ENCODE results near the gene MGAT5.

Gene MGAT5

DNA sequence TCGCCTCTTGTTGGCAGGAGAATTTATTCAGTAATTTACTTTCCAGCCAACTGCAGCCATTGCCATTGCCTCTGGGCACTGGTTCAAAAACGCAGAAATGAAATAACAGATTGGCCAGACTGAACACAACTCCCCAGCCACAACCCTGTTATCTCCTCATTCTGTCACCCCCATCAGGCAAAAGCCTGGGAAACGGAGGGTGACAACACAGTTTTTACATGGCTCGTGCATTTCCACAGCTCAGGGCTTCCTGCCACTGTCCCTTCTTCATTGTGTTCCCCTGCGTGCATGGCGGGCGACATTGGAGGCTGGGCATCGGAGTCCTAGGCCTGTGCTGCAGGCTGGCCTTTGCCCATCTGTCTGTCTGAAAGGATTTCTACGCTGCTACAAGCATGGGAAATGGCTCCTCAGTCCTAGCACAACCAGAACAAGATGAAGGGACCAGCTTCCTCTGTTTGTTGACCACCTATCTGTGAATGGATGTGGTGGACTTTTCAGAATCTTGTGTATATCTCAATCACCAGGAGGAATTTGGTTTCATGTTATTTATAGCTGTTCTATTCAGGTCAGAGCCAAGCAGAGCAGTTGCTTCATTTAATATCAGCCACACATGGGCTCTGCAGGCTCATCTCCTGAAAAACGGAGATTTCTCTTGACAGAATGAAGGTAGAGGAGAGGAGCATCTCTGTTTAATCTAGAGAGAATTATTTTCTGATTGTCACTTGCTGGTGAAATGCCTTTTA, 107.0 kb downstream of the MGAT5 start:
- no peak overlapping the region for H3K9ac ChIP-seq
- no peak overlapping the region for H3K4me3 ChIP-seq (ENCODE audit: low read depth, low read length)
- H3K27ac ChIP-seq = no peak overlapping the region
- no peaks in the 10 kb centered on the region for H3K36me3 ChIP-seq (ENCODE audit: control insufficient read depth, insufficient read depth, low read length)
- no peaks in the 10 kb centered on the region for H3K79me2 ChIP-seq
- TF ChIP-seq, protein P1, sequence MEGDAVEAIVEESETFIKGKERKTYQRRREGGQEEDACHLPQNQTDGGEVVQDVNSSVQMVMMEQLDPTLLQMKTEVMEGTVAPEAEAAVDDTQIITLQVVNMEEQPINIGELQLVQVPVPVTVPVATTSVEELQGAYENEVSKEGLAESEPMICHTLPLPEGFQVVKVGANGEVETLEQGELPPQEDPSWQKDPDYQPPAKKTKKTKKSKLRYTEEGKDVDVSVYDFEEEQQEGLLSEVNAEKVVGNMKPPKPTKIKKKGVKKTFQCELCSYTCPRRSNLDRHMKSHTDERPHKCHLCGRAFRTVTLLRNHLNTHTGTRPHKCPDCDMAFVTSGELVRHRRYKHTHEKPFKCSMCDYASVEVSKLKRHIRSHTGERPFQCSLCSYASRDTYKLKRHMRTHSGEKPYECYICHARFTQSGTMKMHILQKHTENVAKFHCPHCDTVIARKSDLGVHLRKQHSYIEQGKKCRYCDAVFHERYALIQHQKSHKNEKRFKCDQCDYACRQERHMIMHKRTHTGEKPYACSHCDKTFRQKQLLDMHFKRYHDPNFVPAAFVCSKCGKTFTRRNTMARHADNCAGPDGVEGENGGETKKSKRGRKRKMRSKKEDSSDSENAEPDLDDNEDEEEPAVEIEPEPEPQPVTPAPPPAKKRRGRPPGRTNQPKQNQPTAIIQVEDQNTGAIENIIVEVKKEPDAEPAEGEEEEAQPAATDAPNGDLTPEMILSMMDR (IDR thresholded peaks at IDR 0.05) = no peak
- H3K4me2 ChIP-seq (ENCODE audit: low read length) = no peak overlapping the region
- peaks cover 3% of the 10 kb centered on the region for H3K4me1 ChIP-seq
- no peaks in the 10 kb centered on the region for H3K9me3 ChIP-seq (ENCODE audit: control insufficient read depth, low read length)
- no peaks in the 10 kb centered on the region for H3K27me3 ChIP-seq (ENCODE audit: control insufficient read depth, insufficient read depth, low read length)
- no peak overlapping the region for H2AFZ ChIP-seq

DNA sequence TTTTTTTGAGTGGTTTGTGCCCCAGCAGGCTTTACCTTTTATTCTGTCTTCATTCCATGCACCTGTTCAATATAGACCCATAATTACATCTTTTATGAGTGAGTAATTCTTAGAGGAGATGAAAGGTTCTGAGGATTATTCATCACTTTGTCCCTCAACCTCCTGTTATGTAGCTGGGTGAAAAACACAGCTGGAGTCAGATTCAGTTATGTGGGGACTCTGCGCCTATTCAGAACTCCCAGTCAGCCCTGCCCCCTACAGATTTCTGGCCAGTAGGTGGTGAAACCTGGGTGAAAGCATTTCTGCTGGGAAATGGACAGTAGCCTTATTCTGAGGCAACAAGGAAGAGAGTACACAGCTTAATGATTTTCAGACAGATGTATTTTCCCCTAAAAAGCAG, 107.8 kb downstream of the MGAT5 start:
- Histone ChIP-seq H3K9me3 (ENCODE audit: control insufficient read depth, low read length) (no peaks in the 10 kb centered on the region), H3K4me2 (ENCODE audit: low read length) (no peak overlapping the region), H3K79me2 (no peaks in the 10 kb centered on the region), H3K27me3 (ENCODE audit: control insufficient read depth, insufficient read depth, low read length) (no peaks in the 10 kb centered on the region), H3K9ac (no peak overlapping the region), H3K36me3 (ENCODE audit: control insufficient read depth, insufficient read depth, low read length) (no peaks in the 10 kb centered on the region), H3K4me3 (ENCODE audit: low read depth, low read length) (no peak overlapping the region), H3K27ac (no peak overlapping the region), H3K4me1 (peaks cover 3% of the 10 kb centered on the region), H2AFZ (no peak overlapping the region)
- TF ChIP-seq, protein P1 (IDR thresholded peaks at IDR 0.05) = no peak

DNA sequence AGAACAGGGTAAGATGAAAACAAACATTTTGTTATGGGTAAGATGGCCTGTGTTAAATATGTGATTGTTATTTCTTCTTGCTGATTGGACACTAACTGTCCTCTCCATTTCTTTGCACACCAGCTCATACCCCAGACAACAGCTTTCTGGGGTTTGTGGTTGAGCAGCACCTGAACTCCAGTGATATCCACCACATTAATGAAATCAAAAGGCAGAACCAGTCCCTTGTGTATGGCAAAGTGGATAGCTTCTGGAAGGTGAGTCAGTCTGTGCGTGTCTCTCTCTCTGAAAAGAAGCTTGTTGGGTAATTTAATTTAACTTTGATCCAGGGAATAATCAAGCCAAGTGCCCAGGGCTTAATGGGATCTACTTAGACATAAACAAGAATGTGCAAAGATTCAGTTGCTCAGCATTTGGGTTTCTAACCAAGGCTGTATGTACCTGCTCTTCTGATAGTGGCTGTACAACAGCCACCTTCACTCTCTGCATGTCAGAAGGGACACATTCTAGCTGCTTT, 108.3 kb downstream of the MGAT5 start:
- Histone ChIP-seq H3K79me2 (no peaks in the 10 kb centered on the region), H2AFZ (no peak overlapping the region), H3K4me1 (peaks cover 3% of the 10 kb centered on the region), H3K4me3 (ENCODE audit: low read depth, low read length) (no peak overlapping the region), H3K9ac (no peak overlapping the region), H3K9me3 (ENCODE audit: control insufficient read depth, low read length) (no peaks in the 10 kb centered on the region), H3K27me3 (ENCODE audit: control insufficient read depth, insufficient read depth, low read length) (no peaks in the 10 kb centered on the region), H3K36me3 (ENCODE audit: control insufficient read depth, insufficient read depth, low read length) (no peaks in the 10 kb centered on the region), H3K27ac (no peak overlapping the region), H3K4me2 (ENCODE audit: low read length) (no peak overlapping the region)
- TF ChIP-seq, protein P1 (IDR thresholded peaks at IDR 0.05) = no peak

DNA sequence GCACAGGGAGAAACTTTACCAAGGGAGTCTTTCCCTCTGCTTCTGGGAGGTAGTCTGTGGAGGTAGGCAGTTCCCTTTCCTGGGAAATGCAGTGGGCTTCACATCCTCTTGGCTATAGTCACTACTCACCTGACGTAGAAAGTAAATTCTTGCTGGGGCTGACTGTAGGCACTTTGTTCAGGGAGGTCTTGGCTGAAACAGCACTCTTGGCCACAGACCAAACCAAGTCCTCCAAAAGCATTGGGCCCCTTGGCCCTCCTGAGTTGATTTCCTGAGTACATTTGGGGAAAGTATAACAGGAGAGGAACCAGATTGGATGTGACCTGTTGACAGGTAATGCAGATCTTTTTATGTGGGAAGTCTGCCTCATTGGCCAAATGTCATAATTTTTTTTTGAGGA, 108.9 kb downstream of the MGAT5 start:
- Histone ChIP-seq H3K27ac (no peak overlapping the region), H2AFZ (no peak overlapping the region), H3K9ac (no peak overlapping the region), H3K9me3 (ENCODE audit: control insufficient read depth, low read length) (no peaks in the 10 kb centered on the region), H3K4me2 (ENCODE audit: low read length) (no peak overlapping the region), H3K36me3 (ENCODE audit: control insufficient read depth, insufficient read depth, low read length) (no peaks in the 10 kb centered on the region), H3K79me2 (no peaks in the 10 kb centered on the region), H3K4me1 (peaks cover 5% of the 10 kb centered on the region), H3K4me3 (ENCODE audit: low read depth, low read length) (no peak overlapping the region), H3K27me3 (ENCODE audit: control insufficient read depth, insufficient read depth, low read length) (no peaks in the 10 kb centered on the region)
- TF ChIP-seq, protein P1 (IDR thresholded peaks at IDR 0.05) = no peak

DNA sequence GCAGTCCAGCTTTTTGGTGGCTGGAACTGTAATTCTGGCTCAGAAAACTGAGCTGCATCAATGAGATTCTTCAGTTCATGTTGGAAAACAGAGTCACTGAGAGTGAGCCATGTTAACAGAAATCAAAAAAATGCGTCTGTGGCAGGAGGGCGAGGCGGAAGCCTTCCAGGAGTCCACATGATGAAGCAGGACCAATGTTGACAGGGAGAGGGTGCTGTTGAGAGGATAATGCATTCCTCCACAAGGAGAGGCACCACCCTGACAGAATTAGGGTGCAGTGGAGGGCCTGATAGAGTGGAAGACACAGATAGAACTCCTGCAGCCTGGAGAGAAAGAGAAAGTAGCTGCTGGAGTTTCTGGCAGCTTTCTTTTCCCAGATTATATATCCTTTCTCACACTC, 111.5 kb downstream of the MGAT5 start:
- no peak overlapping the region for H3K4me3 ChIP-seq (ENCODE audit: low read depth, low read length)
- H3K36me3 ChIP-seq (ENCODE audit: control insufficient read depth, insufficient read depth, low read length) = no peaks in the 10 kb centered on the region
- no peaks in the 10 kb centered on the region for H3K27me3 ChIP-seq (ENCODE audit: control insufficient read depth, insufficient read depth, low read length)
- H3K27ac ChIP-seq = no peak overlapping the region
- H3K4me2 ChIP-seq (ENCODE audit: low read length) = no peak overlapping the region
- H2AFZ ChIP-seq = no peak overlapping the region
- no peaks in the 10 kb centered on the region for H3K79me2 ChIP-seq
- TF ChIP-seq, protein P1 (IDR thresholded peaks at IDR 0.05) = no peak
- H3K4me1 ChIP-seq = peaks cover 8% of the 10 kb centered on the region
- no peak overlapping the region for H3K9ac ChIP-seq
- no peaks in the 10 kb centered on the region for H3K9me3 ChIP-seq (ENCODE audit: control insufficient read depth, low read length)

Measured in parathyroid adenoma (tissue), 2 donors.